ENCODE results near the gene ANTXR1.

DNA sequence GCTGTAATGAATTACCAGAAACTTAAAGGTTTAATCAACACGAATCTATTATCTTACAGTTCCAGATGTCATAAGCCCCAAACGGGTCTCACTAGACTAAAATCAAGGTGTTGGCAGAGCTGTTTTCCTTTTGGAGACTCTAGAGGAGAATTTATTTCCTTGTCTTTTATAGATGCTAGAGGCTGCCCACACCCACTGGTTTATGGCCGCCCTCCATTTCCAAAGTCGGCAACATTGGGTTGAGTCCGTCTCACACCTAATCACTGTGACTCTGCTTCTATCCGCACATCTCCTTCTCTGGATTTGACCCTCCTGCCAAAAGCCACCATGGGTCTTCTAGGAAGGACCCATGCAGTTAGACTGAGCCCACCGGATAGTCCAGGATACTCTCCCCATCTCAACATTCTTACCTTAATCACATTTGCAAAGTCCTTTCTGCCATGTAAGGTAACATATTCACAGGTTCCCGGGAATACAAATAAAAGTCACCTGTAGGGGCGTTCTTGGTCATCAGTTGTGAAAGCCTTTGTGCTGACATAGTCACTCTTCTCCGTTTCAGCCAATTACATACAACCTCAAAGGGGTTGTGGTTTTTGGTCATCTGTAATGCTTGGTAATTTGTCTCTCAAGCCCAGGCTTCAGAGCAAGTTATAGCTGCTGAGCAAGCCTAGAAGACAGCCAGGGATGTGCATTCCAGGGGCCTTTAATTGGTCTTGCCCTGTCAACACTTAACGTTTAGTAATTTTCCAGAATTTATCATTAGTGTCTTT, 179.4 kb downstream of the ANTXR1 start:
- TF ChIP-seq CTCF (conservative IDR thresholded peaks at IDR 0.05) (no peak), ZFX (IDR thresholded peaks at IDR 0.05) (no peak)

Measured in C4-2B (cell line).